GM18858 (cell line): ENCODE data around the gene GPM6B.
A peak's percentile ranks its signal among the peaks of the same experiment; 100 is the strongest.

Experiments used
- ATAC-seq: cut with Tn5 transposase; IDR thresholded peaks from one replicate; pipeline ENCODE4 v1.9.1; 2021; ENCODE audit not compliant: unreplicated experiment

The GPM6B gene

GRCh38 chrX:13770013-13770535 lies 46.8 kb downstream of the GPM6B start:
- no peak for ATAC-seq

GRCh38 chrX:13768939-13769338 lies 48.0 kb downstream of the GPM6B start:
- ATAC-seq, result no peak

GRCh38 chrX:13764765-13765164 lies 52.1 kb downstream of the GPM6B start:
- ATAC-seq, result no peak

- no peak for ATAC-seq
Observed at GRCh38 chrX:13764281-13764680, 52.6 kb downstream of the GPM6B start.

- ATAC-seq, result no peak
Observed at GRCh38 chrX:13763489-13763888, 53.4 kb downstream of the GPM6B start.

GRCh38 chrX:13761606-13762414 lies 55.1 kb downstream of the GPM6B start:
- peak; percentile 43 for ATAC-seq

GRCh38 chrX:13760426-13760825 lies 56.5 kb downstream of the GPM6B start:
- ATAC-seq, result no peak

- ATAC-seq, result peak; percentile 68
Observed at GRCh38 chrX:13759152-13759718, 57.7 kb downstream of the GPM6B start.

GRCh38 chrX:13756381-13756780 lies 60.5 kb downstream of the GPM6B start:
- ATAC-seq, result no peak

- ATAC-seq, result no peak
Observed at GRCh38 chrX:13755254-13755653, 61.6 kb downstream of the GPM6B start.

GRCh38 chrX:13754765-13755164 lies 62.1 kb downstream of the GPM6B start:
- ATAC-seq, result no peak

- ATAC-seq, result peak; percentile 51
Observed at GRCh38 chrX:13752646-13753045, 64.2 kb downstream of the GPM6B start.

GRCh38 chrX:13752141-13752540 lies 64.8 kb downstream of the GPM6B start:
- ATAC-seq, result no peak

GRCh38 chrX:13750812-13751211 lies 66.1 kb downstream of the GPM6B start:
- no peak for ATAC-seq

GRCh38 chrX:13750204-13750603 lies 66.7 kb downstream of the GPM6B start:
- ATAC-seq, result no peak

GRCh38 chrX:13748486-13748885 lies 68.4 kb downstream of the GPM6B start:
- no peak for ATAC-seq

GRCh38 chrX:13747836-13748235 lies 69.1 kb downstream of the GPM6B start:
- no peak for ATAC-seq

GRCh38 chrX:13742397-13743176 lies 74.3 kb downstream of the GPM6B start:
- ATAC-seq, result peak; percentile 81

- no peak for ATAC-seq
Observed at GRCh38 chrX:13741695-13742094, 75.2 kb downstream of the GPM6B start.

- ATAC-seq, result peak; percentile 81
Observed at GRCh38 chrX:13734278-13735172, 82.4 kb downstream of the GPM6B start, which contains the start of the genes OFD1 and TRAPPC2. Gene OFD1 (plus strand): TSS chrX:13734748. CDS start chrX:13735072, 324 bp downstream. Gene TRAPPC2 (minus strand): TSS chrX:13734620. CDS start chrX:13719963, 14,657 bp downstream.
